ENCODE measurements around the gene CLDN10. TPM values are rescaled to one million over a fixed set of nuclear protein-coding genes. Genes with fewer than 3 reads are reported as not detected.

CLDN10 gene
- total RNA-seq, 1 donor from 2014 or later: not detected

DNA sequence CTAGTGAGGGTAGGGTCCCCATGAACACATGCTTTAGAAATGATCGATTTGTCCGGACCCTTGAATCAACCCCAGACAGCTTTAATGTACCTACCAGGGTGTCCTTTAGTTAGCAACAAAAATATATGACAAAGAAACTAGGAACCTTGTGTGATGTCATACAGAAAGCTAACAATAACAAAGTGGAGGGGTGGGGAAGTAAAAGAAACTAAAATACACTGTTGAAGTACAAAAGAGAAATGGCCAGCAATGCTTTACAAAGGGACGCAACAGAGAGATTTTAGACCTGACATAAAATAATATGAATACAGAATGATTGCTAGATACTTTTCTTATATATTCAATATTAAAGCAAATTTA lies 52.0 kb downstream of the CLDN10 start:
- H3K36me3 Mint-ChIP-seq (ENCODE audit: low read depth): no peaks in the 10 kb centered on the region
- H3K4me3 Mint-ChIP-seq: no peak overlapping the region
- ChIA-PET CTCF (no interaction called here), POLR2A (no interaction called here)
- ATAC-seq (ENCODE audit: low read depth) (no peak), DNase-seq (no peak)
- no peaks in the 10 kb centered on the region for H3K9me3 Mint-ChIP-seq
- no peak overlapping the region for H3K27ac Mint-ChIP-seq
- H3K4me1 Mint-ChIP-seq: no peaks in the 10 kb centered on the region
- H3K27me3 Mint-ChIP-seq: peaks cover 13% of the 10 kb centered on the region
- intact Hi-C loops (cut with micrococcal nuclease): no loop called here
- no peak for TF ChIP-seq CTCF (IDR thresholded peaks at IDR 0.05)

DNA sequence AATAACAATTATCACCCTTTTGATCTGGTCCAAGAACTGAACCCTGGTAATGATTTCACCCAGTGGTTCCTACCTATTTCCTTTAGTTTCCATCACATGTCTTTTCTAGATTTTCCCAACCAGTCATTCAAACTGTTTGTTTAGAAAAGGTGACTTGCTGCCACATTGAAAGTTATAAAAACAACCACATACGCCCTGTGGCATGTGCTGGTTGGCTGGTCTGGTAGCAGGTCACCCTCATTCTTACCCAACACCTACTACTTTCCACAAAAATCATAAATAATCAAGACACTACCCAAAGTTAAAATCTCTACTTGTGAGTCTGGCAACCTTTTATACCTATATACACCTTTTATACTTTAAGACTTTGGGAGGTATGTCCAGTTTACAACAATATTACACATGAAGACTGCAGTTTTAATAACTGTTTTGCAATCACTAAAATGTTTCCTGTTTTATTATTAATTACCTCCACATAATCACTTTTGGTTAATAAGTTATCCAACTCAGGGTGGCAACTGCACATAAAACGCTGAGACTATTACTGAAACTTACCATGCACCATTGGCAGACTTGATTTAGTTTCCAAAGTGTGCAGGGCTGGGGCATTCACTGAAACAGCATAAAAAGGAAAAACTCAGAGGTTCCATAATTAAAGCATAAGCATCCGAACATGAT lies 53.1 kb downstream of the CLDN10 start:
- Mint-ChIP-seq H3K9me3 (no peaks in the 10 kb centered on the region), H3K36me3 (ENCODE audit: low read depth) (no peaks in the 10 kb centered on the region), H3K27me3 (peaks cover 13% of the 10 kb centered on the region), H3K4me1 (no peaks in the 10 kb centered on the region), H3K27ac (no peak overlapping the region), H3K4me3 (no peak overlapping the region)
- no peak for ATAC-seq (ENCODE audit: low read depth)
- ChIA-PET POLR2A (no interaction called here), CTCF (no interaction called here)
- no peak for DNase-seq
- TF ChIP-seq CTCF (IDR thresholded peaks at IDR 0.05): no peak
- intact Hi-C loops (cut with micrococcal nuclease): no loop called here

GRCh38 chr13:95607366-95607765 lies 54.8 kb downstream of the CLDN10 start:
- Mint-ChIP-seq H3K9me3 (no peaks in the 10 kb centered on the region), H3K36me3 (ENCODE audit: low read depth) (no peaks in the 10 kb centered on the region), H3K4me1 (no peaks in the 10 kb centered on the region), H3K4me3 (no peak overlapping the region), H3K27ac (no peak overlapping the region), H3K27me3 (peaks cover 5% of the 10 kb centered on the region)
- ChIA-PET CTCF (no interaction called here), POLR2A (no interaction called here)
- DNase-seq (no peak), ATAC-seq (ENCODE audit: low read depth) (no peak)
- no peak for TF ChIP-seq CTCF (IDR thresholded peaks at IDR 0.05)
- intact Hi-C loops (cut with micrococcal nuclease): no loop called here

GRCh38 chr13:95608640-95609323 lies 56.3 kb downstream of the CLDN10 start:
- H3K4me1 Mint-ChIP-seq: no peaks in the 10 kb centered on the region
- no peak for TF ChIP-seq CTCF (IDR thresholded peaks at IDR 0.05)
- POLR2A ChIA-PET: no interaction called here
- ATAC-seq (ENCODE audit: low read depth) (no peak), DNase-seq (no peak)
- no peak overlapping the region for H3K27ac Mint-ChIP-seq
- H3K4me3 Mint-ChIP-seq: no peak overlapping the region
- H3K27me3 Mint-ChIP-seq: peaks cover 8% of the 10 kb centered on the region
- H3K9me3 Mint-ChIP-seq: no peaks in the 10 kb centered on the region
- CTCF ChIA-PET: interaction anchor here (1.6 kb wide), 1 partner anchor 15 kb away, joined by 6 read pairs; no protein-coding TSS in a partner anchor
- intact Hi-C loops (cut with micrococcal nuclease): no loop called here
- H3K36me3 Mint-ChIP-seq (ENCODE audit: low read depth): no peaks in the 10 kb centered on the region

DNA sequence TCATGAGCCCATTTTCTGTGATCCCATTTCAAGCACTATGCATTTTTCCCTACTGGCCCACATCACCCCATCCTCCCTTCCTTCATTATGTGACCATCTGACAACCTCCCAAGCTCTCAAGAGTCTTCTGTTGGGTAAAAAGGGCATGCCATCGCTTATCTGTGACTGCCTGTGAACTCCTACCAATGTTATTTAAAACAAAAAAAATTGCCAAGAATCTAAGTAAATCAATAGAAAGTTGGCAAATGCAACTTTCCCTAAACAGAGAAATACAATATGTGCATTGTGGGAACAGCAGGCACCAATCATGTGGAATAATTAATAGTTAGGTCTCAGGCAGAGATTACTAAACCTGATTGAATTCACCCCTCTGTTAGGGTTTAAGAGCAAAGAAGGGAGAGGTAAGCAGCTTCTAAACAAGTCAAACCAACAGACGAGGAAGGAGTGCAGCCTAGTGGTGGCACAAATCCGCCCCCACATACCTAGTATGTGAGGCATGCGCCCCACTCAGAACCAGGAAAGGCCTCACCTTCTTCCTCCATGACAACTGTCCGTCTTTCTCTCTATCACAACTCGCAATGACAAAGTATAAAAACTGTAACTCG lies 62.2 kb downstream of the CLDN10 start:
- Mint-ChIP-seq H3K4me1 (no peaks in the 10 kb centered on the region), H3K4me3 (no peak overlapping the region), H3K27ac (no peak overlapping the region), H3K27me3 (peaks cover 11% of the 10 kb centered on the region), H3K9me3 (no peaks in the 10 kb centered on the region), H3K36me3 (ENCODE audit: low read depth) (no peaks in the 10 kb centered on the region)
- no peak for TF ChIP-seq CTCF (IDR thresholded peaks at IDR 0.05)
- ChIA-PET CTCF (interaction anchor here (0.9 to 1.5 kb wide), 2 partner anchors 8 to 9 kb away, joined by 3 to 4 read pairs; no protein-coding TSS in a partner anchor), POLR2A (no interaction called here)
- no peak for ATAC-seq (ENCODE audit: low read depth)
- DNase-seq: no peak
- intact Hi-C loops (cut with micrococcal nuclease): no loop called here

Measured in activated B cell treated with CpG ODN at 0.5 μM for 24 hours (primary cell).